GM12892 (cell line): ENCODE results near the gene BCAS2.

Experiments
- POLR2A ChIP-seq: IDR thresholded peaks from 2 replicates; pipeline ENCODE4 v1.6.1; 2011; ENCODE audit warnings: low read depth, low read length, control low read depth
- POLR2AphosphoS5 ChIP-seq: IDR thresholded peaks from 2 replicates; pipeline ENCODE4 v1.6.1; 2011; ENCODE audit warnings: low read depth, low read length, control low read depth
- TAF1 ChIP-seq: IDR thresholded peaks from 2 replicates; pipeline ENCODE4 v1.6.1; 2011; ENCODE audit warnings: low read depth, mild to moderate bottlenecking, control low read depth, low read length, borderline replicate concordance

- no peak for TF ChIP-seq POLR2A
- TF ChIP-seq POLR2AphosphoS5 = no peak
- no peak for TF ChIP-seq TAF1
Observed at GRCh38 chr1:114607223-114607622, 25.8 kb upstream of the BCAS2 start.
